DMS53 (cell line): ENCODE results near the gene FGF8.
"Not testable (repeated sequence)": the region's sequence is repeated elsewhere in the genome, so short reads cannot be mapped to it uniquely, and the experiment has no call there.

Source experiments
- DNase-seq: peaks from one replicate; lab custom pipeline; 2025; lab: John Stamatoyannopoulos, UW

Gene FGF8

GRCh38 chr10:101775273-101776160 is at the start of gene FGF8:
Gene FGF8, minus strand, starts transcription at chr10:101776114. Its CDS starts 214 bp downstream, at chr10:101775900.
- DNase-seq, result peak; percentile 43

- DNase-seq, result no peak
Observed at GRCh38 chr10:101824736-101825135, 48.8 kb upstream of the FGF8 start.

DNA sequence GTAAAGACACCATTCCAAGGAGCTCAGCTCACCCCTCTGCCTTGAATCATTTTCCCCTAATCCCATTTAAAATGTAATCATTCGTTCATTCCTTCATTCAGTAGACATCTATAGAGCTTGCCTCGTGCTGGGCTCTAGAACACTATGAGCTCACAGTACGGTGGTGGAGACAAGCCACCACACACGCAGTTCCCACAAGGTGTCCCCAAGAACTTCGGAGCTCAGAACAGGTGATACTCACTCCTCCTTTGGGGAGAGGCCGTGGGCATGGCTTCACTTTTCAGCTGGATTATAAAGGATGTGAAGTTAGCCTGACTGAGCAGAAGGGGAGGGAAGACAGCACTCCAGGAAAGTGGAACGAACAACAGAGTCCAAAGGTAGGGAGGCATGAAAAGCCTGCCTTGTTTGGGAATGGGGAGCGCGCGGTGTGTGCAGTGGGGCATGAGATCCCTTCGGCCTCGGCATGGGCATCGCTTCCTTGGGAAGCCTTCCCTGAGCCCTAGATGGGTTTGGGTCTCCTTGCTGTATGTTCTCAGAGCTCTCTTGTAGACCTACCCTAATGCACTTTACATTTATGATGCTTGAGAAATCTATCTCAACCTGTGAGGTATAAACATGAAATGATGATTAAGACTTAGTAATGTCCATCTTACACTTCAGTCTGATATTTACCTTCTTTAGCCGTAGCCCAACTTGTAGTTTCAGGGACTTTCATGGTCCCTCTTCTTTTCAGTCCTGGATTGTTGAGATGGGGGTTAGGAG is 43.1 kb upstream of the FGF8 start:
- DNase-seq, result peak; percentile 93

DNA sequence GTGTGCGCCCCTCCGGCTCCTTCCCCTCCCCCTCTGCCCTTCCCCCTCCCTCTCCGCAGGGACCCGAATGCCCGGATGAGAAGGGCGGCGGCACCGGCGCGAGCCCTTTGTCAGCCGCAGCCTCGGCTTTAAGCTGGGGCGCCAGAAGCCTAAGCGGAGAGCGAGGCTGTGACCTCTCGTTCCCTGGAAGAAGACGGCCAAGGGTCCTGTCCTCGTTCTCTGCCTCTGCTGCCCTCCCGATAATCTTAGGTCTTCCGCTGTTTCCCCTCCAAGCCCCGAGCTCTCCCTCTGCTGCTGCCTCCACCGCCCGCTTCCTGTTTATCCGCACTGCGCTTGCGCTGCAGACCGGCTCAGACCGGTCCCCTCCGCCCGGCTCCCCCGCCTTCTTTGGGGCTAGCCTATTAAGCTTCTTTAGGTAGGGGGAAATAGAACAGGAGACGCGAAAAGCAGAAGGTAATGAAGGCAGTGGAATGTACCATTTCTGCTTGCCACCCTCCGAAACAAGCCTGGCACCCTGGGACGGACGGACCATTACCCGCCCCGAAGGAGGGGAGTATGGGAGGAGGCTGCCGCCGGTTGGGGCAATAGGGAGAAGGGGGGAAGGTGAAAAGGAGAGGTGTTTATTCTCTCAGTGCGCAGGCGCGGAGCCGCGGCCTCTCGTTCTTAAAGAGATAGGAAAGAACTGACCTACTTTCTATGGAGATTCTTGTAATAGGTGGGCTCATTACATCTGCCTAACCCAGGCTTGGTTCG is 42.4 kb upstream of the FGF8 start, which contains the start of gene OGA:
Gene OGA (minus strand): TSS at position 326 of the 753 bp plus-strand sequence. CDS start 422 bp downstream, outside the sequence.
- peak; percentile 100 for DNase-seq

DNA sequence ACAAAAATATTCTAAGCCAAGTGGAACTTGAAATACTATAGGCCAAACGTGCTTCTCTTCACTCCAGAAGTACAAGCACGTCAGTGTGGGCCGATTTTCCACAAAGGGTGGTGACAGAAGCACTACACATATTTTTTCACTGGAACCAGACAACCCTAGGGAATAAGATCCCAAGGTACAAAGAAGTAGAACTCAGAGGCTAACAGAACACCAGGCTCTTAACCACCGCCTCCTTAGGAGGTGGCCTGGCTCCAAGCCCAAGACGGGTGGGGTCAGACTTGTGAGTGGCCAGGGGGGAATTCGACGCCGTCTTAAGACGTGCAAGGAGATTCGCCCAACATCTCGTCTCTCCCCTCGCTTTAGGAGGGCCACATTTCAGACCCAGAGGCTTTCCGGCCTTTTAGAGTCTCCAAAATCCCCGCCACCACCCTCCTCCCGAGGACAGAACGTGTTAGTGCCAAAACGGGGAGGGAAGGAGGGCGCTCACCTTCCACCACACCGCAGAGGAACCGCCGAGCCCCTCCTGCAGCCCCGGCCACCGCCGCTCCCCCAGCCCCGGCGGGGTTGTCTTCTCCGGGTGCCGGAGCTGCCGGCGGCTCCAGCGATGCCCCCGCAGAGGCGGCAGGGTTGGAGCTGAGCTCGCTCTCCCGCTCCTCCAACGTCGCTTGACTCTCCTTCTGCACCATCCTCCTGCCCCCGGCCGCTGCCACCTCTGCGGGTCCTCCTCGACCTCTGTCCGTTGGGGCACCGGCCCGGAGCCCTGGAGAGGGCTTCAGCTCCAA is 41.6 kb upstream of the FGF8 start:
- peak; percentile 54 for DNase-seq

GRCh38 chr10:101816913-101817336 is 41.0 kb upstream of the FGF8 start:
- no peak for DNase-seq

GRCh38 chr10:101816376-101816775 is 40.5 kb upstream of the FGF8 start:
- no peak for DNase-seq

- DNase-seq, result no peak
Observed at GRCh38 chr10:101814466-101815071, 38.7 kb upstream of the FGF8 start.

- no peak for DNase-seq
Observed at GRCh38 chr10:101812606-101813005, 36.7 kb upstream of the FGF8 start.

DNA sequence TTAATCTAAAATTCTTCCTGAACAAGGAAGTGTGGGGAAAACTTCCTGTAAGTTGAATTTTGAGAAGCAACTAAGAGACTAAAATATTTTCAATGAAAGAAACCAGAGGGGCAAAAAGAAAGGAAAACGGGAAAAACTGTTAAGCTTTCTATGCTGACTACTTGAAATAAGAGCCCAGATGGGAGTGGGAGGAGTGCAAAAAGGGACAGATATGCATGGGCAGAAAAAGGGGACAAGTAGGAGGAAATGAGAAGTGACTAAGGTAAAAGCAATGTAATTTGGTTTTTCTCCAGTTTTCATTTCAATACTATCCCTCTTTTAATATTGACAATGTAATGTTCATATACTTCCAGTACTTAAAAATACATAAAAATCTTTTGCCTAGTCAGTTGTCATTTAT is 31.2 kb upstream of the FGF8 start:
- no peak for DNase-seq

GRCh38 chr10:101803511-101803910 is 27.6 kb upstream of the FGF8 start:
- DNase-seq, result no peak

DNA sequence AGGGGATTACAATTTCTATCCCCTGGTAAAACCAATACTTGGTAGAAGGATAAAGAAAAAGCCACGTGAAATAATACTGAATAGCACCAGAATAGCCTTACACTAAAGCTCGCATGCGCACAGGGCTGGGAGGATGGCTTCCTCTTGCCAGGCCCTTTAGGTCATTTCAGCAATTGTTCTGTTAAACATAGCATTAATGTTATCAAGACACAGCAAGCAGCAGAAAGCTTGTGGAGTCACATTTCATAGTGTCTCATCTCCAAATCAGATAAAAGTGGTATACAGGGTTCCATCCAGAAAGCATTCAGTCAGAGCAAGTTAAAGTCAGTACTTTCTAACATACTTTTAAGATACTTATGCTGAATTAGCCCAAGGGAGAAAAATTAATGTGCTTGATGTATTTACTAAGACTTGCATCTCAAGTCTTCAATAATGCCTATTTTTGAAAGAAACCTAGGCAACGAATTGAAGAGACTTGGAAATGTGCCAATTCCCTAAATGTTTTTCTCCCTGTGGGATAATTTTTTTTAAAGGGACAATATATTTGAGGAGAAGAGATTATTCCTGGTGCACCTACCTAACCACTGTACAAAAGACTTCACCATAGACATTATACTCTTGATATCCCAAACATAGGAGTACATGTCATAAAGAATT is 21.6 kb upstream of the FGF8 start:
- DNase-seq, result no peak

DNA sequence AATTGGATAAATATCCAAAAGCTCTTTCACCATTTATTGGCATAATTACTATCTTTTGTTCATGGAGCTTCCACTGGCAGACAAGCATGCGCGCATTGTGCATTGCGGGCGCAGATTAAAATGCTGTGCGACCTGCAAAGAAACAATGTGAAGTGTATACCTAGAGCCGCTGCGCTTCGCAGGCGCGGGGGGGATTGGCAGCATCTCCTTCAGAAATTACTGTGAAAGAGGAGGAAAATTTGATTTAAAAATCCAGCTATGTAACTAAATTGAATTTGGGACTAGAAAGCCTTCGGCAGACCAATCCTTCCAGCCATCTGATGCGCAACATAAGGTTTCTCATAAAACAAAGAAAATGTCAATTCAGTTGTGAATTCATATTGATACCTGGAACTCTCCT is 17.6 kb upstream of the FGF8 start:
- no peak for DNase-seq

DNA sequence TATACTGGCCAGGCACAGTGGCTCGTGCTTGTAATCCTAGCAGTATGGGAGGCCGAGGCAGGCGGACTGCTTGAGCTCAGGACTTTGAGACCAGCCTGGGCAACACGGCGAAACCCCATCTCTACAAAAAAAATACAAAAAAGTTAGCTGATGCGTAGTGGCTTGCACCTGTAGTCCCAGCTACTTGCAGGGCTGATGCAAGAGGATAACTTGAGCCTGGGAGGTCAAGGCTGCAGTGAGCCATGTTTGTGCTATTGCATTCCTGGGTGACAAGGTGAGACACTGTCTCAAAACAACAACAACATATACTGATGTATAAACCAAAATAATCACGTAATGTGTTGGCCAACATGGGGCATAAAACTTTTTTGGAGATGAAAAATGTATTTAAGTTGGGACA is 13.8 kb upstream of the FGF8 start:
- DNase-seq, result no peak

GRCh38 chr10:101789231-101789630 is 13.3 kb upstream of the FGF8 start:
- not testable (repeated sequence) for DNase-seq

DNA sequence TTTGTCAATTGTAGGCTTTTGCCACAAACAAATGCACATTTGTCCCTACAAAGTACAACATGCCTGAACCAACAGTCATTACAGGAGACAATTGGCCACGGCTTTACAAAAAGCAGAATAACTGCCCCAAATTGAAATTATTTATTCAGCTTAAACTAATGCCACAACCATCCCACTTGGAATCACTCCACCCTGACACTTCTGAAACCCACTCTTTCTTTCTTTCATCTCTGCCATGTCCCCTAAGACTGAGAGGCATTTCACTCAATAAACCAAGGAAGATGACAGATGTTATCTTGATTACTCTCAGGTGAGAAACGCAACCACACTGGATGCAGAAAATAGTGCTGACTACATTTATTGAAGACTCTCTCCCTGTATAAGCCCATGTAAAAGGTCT is 9.9 kb upstream of the FGF8 start:
- no peak for DNase-seq

DNA sequence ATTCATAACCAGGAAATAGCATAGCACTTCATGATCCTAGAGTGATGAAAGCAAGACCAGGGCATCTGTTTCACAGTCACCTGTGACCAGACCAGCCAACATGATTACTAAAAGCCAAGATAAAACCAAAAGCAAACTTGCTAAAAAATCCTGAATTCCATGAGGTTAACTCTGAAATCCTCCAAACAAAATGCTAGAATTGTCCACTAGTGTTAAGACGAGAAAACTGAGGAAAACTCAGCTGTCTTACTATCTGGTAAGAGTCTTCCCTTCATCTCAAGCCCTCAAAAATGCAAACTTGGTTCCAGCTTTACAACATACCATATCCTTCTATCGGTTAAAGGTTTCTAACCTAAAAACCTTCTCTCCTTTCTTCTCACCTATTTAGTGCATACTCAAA is 8.6 kb upstream of the FGF8 start:
- DNase-seq, result no peak

GRCh38 chr10:101783736-101784118 is 7.8 kb upstream of the FGF8 start:
- DNase-seq, result peak; percentile 53

- peak; percentile 87 for DNase-seq
Observed at GRCh38 chr10:101782811-101783735, 7.2 kb upstream of the FGF8 start, which contains the start of gene NPM3. Gene NPM3, minus strand, starts transcription at chr10:101783446. Its CDS starts 56 bp downstream, at chr10:101783390.
